Activated CD8-positive, alpha-beta T cell treated with anti-CD3 and anti-CD28 coated beads for 36 hours (primary cell): ENCODE results near the gene RASGRP3. TPM values are rescaled to one million over a fixed set of nuclear protein-coding genes. Genes with fewer than 3 reads are reported as not detected.

Source experiments
- ATAC-seq: fragments of 200-7000 bp; cut with Tn5 transposase; one replicate; pipeline ENCODE4 v1.10.0; 2021; ENCODE audit warnings: mild to moderate bottlenecking, moderate library complexity
- CTCF ChIA-PET: fragments of 350-600 bp; sonication (Branson Sonifier 250); formaldehyde crosslinking; loops from one replicate; lab custom pipeline; 2021; ENCODE audit warnings: antibody characterized with exemption; lab: Charles Lee
- POLR2A ChIA-PET: fragments of 350-600 bp; sonication (Branson Sonifier 250); formaldehyde crosslinking; loops from one replicate; lab custom pipeline; 2021; ENCODE audit warnings: antibody characterized with exemption; lab: Charles Lee
- DNase-seq: peaks from one replicate; pipeline ENCODE4 v3.0.0-alpha.2; 2020
- H3K27ac Mint-ChIP-seq: one replicate; pipeline ENCODE4 v1.8.0; 2021; ENCODE audit warnings: mild to moderate bottlenecking, mixed read lengths
- H3K27me3 Mint-ChIP-seq: one replicate; pipeline ENCODE4 v1.8.0; 2021; ENCODE audit warnings: mixed read lengths
- H3K36me3 Mint-ChIP-seq: one replicate; pipeline ENCODE4 v1.8.0; 2021; ENCODE audit warnings: low read depth, mixed read lengths
- H3K4me1 Mint-ChIP-seq: one replicate; pipeline ENCODE4 v1.8.0; 2021; ENCODE audit warnings: low read depth, mixed read lengths
- H3K4me3 Mint-ChIP-seq: one replicate; pipeline ENCODE4 v1.8.0; 2021; ENCODE audit warnings: mild to moderate bottlenecking, moderate library complexity, mixed read lengths
- H3K9me3 Mint-ChIP-seq: one replicate; pipeline ENCODE4 v1.8.0; 2021; ENCODE audit warnings: mixed read lengths
- CTCF ChIP-seq: fragments of 200-600 bp; IDR thresholded peaks from one replicate; pipeline ENCODE4 v1.8.0; 2022; ENCODE audit warnings: antibody characterized with exemption, mild to moderate bottlenecking
- intact Hi-C: fragments of 100-400 bp; cut with micrococcal nuclease; formaldehyde crosslinking; loops from one replicate; pipeline ENCODE4 v1.10.0; 2022
- total RNA-seq, 2 experiments: library from RNA; stranded (reverse); gene quantifications; one replicate each; pipeline ENCODE4 v1.2.3, GENCODE V29; 2021

RASGRP3 gene
- total RNA-seq, 2 experiments from 2014 or later: 0.98 to 1.6 TPM

DNA sequence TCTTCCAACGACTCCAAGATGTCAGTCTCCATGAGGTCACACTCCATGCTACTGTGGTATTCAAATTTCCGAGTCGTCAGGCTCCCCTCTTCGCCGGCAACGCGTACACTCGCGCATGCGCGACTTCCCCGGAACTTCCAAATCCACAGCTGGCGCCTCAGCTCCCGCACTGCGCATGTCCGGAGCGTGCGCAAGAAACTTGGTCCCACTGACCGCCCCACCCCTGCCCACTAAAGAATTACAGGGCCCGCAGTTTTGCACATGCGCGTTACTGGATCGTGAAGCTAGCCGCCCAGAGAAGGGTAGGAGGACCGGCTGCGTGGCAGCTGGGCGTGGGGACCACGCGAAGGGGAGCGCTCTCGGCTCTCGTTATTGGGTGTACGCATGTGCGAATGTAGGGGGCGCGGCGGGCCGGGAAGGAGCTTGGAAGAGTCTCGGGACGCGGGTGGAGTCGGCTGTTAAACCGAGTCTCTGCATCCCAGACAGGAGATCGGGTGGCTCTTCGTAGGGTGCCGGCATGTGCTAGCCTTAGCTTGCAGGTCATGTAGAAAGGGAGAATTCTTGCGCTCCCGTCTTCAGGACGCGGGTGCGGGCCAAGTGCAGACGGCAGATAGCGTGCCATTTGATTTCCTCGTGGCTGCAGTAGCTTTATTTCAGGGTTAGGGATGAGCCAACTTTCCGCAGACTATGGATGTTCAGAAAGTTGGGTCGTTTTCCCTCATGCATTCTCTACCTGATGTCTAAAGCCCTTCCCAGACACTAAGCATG is 122.9 kb downstream of the RASGRP3 start, which contains the start of gene FAM98A:
TSS of gene FAM98A (minus strand) at position 125 of the 768 bp plus-strand sequence. CDS start at position 47, 78 bp downstream.
- Mint-ChIP-seq H3K27me3 (no peaks in the 10 kb centered on the region), H3K9me3 (no peaks in the 10 kb centered on the region), H3K27ac (peak within 1 kb of the TSS; percentile 92), H3K36me3 (peaks cover 9% of the 10 kb centered on the region), H3K4me1 (peaks cover 25% of the 10 kb centered on the region), H3K4me3 (peak within 1 kb of the TSS; percentile 95)
- CTCF ChIA-PET: interaction anchor here (1.3 to 2.7 kb wide), 4 partner anchors 14 to 197 kb away, joined by 3 to 17 read pairs (median 10); partner anchors contain the start of gene RASGRP3
- peak; percentile 98 for DNase-seq
- peak; percentile 94 for ATAC-seq
- intact Hi-C loops: no loop called here
- POLR2A ChIA-PET: interaction anchor here (0.6 to 1.8 kb wide), 7 partner anchors 11 to 213 kb away, joined by 3 to 15 read pairs (median 4); partner anchors contain the start of gene RASGRP3
- no peak for TF ChIP-seq CTCF

GRCh38 chr2:33599943-33600192 is 123.4 kb downstream of the RASGRP3 start:
- H3K4me1 Mint-ChIP-seq: peaks cover 23% of the 10 kb centered on the region
- intact Hi-C loops: no loop called here
- ChIA-PET POLR2A (interaction anchor here (0.6 to 1.8 kb wide), 5 partner anchors 12 to 213 kb away, joined by 3 to 15 read pairs (median 5); partner anchors contain the start of gene RASGRP3), CTCF (interaction anchor here (1.4 to 2.7 kb wide), 3 partner anchors 14 to 124 kb away, joined by 4 to 17 read pairs (median 17); partner anchors contain the start of gene RASGRP3)
- no peaks in the 10 kb centered on the region for H3K27me3 Mint-ChIP-seq
- peaks cover 6% of the 10 kb centered on the region for H3K36me3 Mint-ChIP-seq
- no peaks in the 10 kb centered on the region for H3K9me3 Mint-ChIP-seq
- H3K27ac Mint-ChIP-seq: peak overlapping the region; percentile 92
- ATAC-seq (no peak), DNase-seq (no peak)
- H3K4me3 Mint-ChIP-seq: peak overlapping the region; percentile 95
- no peak for TF ChIP-seq CTCF

DNA sequence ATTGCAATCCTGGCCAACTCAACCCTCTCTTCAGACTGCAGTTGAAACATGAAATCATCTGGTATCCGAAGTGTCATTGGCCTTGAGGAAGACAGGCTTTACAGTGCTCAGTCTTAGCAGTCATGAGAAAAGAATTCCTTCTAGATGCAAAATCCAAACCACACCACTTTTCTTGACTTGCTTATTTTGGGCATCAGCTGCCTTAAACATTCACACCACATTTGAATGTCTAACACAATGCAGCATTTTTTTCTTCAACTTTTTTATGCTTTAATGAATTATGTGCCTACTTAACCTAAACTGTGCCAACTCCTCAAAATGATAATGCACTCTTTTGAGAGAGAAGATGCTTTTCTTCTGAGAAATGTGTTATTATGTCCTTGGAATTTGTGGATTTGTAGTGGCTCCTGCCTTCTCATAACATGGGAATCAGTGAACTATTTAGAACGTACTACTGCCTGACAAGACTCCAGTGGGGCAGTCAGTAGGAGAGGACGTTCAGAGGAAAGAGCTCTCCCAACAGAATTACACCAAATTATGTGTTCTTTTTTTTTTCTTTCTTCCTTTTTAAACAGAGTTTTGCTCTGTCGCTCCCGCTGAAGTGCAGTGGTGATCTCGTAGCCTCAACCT is 125.9 kb downstream of the RASGRP3 start:
- no peak overlapping the region for H3K4me3 Mint-ChIP-seq
- intact Hi-C loops: no loop called here
- ChIA-PET POLR2A (interaction anchor here (1.3 kb wide), 1 partner anchor 127 kb away, joined by 3 read pairs; no protein-coding TSS in a partner anchor), CTCF (no interaction called here)
- H3K27me3 Mint-ChIP-seq: no peaks in the 10 kb centered on the region
- no peaks in the 10 kb centered on the region for H3K9me3 Mint-ChIP-seq
- peaks cover 13% of the 10 kb centered on the region for H3K4me1 Mint-ChIP-seq
- DNase-seq (no peak), ATAC-seq (no peak)
- H3K36me3 Mint-ChIP-seq: peaks cover 1% of the 10 kb centered on the region
- no peak for TF ChIP-seq CTCF
- H3K27ac Mint-ChIP-seq: no peak overlapping the region

- ATAC-seq (no peak), DNase-seq (no peak)
- Mint-ChIP-seq H3K27ac (no peak overlapping the region), H3K4me1 (peaks cover 8% of the 10 kb centered on the region), H3K4me3 (no peak overlapping the region), H3K27me3 (no peaks in the 10 kb centered on the region), H3K9me3 (no peaks in the 10 kb centered on the region), H3K36me3 (peaks cover 1% of the 10 kb centered on the region)
- no peak for TF ChIP-seq CTCF
- POLR2A ChIA-PET: no interaction called here
- intact Hi-C loops: no loop called here
- CTCF ChIA-PET: no interaction called here
Measured at GRCh38 chr2:33603416-33603815, 127.0 kb downstream of the RASGRP3 start.

GRCh38 chr2:33605056-33605455 is 128.6 kb downstream of the RASGRP3 start:
- Mint-ChIP-seq H3K9me3 (no peaks in the 10 kb centered on the region), H3K4me1 (peaks cover 4% of the 10 kb centered on the region), H3K4me3 (no peak overlapping the region), H3K27ac (no peak overlapping the region), H3K36me3 (peaks cover 1% of the 10 kb centered on the region), H3K27me3 (no peaks in the 10 kb centered on the region)
- no peak for DNase-seq
- POLR2A ChIA-PET: no interaction called here
- CTCF ChIA-PET: interaction anchor here (1.2 kb wide), 1 partner anchor 22 kb away, joined by 4 read pairs; no protein-coding TSS in a partner anchor
- TF ChIP-seq CTCF: no peak
- intact Hi-C loops: no loop called here
- ATAC-seq: no peak
